Measurements from ENCODE around the gene NKAIN2.
"Not testable (repeated sequence)": the region's sequence is repeated elsewhere in the genome, so short reads cannot be mapped to it uniquely, and the experiment has no call there.

NKAIN2 gene

GRCh38 chr6:124076336-124077048, 272.8 kb downstream of the NKAIN2 start:
- peak in 8 of 58 donors; percentile 1 to 38 (median 8) for DNase-seq

DNA sequence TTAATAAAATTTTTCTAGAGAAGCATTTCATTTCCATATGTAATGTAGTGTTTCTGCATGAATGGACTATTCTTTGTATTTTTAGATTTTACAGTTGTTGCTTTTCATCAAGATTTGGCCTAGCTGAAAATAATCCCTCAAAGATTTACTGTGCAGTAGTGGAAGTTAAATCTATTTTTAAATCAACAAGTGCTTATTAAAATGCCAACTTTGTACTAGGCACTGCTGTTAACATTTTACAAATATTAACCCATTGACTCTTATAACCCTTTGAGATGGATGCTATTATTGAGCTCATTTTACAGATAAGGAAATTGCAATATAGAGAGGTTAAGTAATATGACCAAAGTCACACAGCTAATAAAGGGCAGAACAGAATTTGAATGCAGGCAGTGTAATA, 274.5 kb downstream of the NKAIN2 start:
- no peak for DNase-seq

DNA sequence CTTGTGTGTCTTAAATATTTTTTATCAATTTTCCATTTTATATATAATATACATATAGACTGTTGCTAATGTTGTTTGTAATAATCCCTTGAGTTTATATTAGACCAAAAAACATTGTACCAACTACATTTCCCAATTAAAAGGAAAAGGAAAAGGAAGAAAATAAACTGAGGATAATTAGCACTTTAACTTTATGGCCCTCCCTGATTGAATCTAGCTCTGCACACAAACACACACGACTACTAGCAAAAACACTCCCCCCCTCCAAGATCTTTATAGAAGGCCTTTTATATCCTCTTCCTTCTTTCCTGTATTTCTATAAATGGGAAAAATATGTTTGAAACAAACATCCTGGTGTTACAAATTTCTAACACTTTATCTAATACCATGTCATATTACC, 276.8 kb downstream of the NKAIN2 start:
- DNase-seq: no peak

- DNase-seq: no peak
Observed at GRCh38 chr6:124090491-124090890, 286.8 kb downstream of the NKAIN2 start.

DNA sequence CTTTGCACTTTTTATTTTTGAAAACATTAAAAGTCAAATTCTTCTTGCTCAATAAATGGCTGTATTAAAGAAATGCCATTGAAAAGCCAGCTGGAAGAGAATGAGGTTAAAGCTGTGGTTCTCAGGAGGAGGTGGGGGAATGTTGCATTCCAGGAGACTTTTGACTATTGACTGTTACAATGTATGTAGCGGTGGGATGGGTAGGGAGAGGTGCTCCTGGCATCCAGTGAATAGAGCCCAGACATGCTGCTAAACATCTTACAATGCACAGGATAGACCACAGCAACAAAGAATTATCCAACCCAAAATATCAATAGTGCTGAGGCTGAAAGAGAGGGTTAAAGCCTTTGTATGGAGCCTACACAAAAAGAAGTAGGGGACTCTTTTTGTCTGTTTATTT, 295.9 kb downstream of the NKAIN2 start:
- no peak for DNase-seq

- DNase-seq: no peak
Observed at GRCh38 chr6:124110514-124110913, 306.8 kb downstream of the NKAIN2 start.

- no peak for DNase-seq
Observed at GRCh38 chr6:124119596-124119995, 315.9 kb downstream of the NKAIN2 start.

DNA sequence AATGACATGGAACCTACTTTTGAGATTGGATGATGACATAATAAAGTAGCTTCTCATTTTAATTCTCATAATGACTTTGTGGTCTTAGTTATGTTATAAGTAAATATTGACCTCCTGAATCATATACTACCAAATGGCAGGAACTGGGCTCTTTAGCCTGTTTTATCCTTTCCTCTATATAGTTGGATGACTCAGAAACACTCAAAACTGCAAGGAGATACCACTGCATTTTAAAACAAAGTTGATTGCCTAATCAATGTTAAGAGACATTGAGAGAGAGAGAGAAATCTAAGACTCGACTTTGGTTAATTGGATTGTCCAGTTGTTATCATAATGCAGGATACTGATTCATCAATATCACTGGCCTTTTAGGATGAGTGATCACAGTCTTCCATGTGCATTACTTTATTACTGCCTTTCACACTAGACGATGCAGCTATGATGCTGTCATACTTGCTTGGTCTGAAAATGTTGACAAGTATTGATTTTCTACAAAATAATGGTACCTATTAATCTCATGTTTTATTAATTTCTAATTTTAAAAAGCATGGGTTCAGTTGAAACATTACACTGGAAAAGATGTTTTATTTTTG, 320.0 kb downstream of the NKAIN2 start:
- no peak for DNase-seq

GRCh38 chr6:124131259-124131658, 327.6 kb downstream of the NKAIN2 start:
- DNase-seq: no peak

- no peak for DNase-seq
Observed at GRCh38 chr6:124131779-124132178, 328.1 kb downstream of the NKAIN2 start.

DNA sequence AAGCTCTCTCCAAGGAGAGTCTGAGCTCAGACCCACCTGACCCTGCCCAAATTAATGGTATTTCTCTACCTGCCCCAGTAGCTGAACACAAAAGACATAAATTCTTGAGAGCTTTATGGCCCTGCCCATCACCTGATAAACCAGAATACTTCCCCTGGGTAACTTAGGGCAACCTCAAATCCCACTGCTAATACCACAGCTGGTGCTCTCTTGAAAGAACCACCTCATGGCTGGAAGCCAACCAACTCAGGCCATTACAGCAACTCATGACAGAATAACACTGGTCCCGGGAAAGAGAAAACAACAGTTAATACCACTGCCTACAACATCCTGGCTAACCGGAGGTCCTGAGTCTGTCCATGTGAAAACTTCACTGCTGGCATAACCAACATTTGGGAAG, 328.6 kb downstream of the NKAIN2 start:
- DNase-seq: no peak

GRCh38 chr6:124142852-124143251, 339.2 kb downstream of the NKAIN2 start:
- no peak for DNase-seq

- DNase-seq: no peak
Observed at GRCh38 chr6:124143435-124143834, 339.8 kb downstream of the NKAIN2 start.

- DNase-seq: no peak
Observed at GRCh38 chr6:124147621-124148020, 344.0 kb downstream of the NKAIN2 start.

DNA sequence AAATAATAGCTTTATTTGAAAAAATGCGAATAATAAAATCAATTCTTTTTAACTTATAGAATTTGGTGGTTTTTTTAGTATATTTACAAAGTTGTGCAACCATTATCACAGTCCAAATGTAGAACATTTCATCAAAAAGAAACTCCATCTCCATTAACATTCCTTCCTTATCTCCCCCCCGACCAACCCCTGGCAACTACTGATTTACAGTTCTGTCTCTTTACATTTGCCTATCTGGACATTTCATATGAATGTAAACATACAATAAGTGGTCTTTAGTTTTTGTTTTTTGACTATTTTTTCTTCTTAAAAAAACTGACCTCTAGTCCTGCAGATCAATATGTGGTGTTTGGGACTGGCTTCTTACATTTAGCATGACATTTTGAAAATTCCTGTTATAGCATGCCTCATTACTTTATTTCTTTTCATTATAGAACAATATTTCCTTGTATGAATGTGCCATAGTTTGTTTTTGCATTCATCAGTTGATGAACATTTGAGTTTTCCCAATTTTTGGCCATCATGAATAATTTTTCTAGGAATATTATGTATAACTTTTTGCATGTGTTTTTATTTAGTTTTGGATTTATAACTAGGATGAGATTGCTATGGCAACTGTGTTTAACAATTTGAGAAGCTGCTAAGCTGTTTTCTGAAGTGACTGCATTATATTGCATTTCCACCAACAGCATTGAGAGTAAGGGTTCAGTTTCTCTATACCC, 344.7 kb downstream of the NKAIN2 start:
- no peak for DNase-seq

GRCh38 chr6:124149646-124150045, 346.0 kb downstream of the NKAIN2 start:
- no peak for DNase-seq

GRCh38 chr6:124158024-124158423, 354.4 kb downstream of the NKAIN2 start:
- no peak for DNase-seq

DNA sequence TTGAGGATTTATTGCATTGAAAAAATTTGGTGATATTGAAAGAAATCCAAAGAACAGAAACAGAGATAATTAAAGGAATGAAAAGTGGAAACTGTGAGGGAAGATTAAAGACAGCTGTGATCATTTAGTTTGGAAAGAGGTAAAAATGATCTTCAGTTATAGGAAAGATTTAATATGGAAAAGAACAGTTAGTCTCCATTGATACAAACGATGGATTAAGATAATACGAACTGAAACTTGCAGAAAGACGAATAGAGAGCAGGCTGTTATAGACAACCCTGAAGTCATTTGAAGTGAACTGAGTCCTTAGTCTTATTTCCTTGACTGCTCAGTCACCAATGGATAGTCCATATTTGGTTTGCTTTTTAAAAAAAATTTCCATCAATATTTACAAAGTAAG, 360.0 kb downstream of the NKAIN2 start:
- no peak for DNase-seq

GRCh38 chr6:124164343-124164742, 360.7 kb downstream of the NKAIN2 start:
- no peak for DNase-seq

- DNase-seq: not testable (repeated sequence)
Observed at GRCh38 chr6:124167249-124167648, 363.6 kb downstream of the NKAIN2 start.

DNA sequence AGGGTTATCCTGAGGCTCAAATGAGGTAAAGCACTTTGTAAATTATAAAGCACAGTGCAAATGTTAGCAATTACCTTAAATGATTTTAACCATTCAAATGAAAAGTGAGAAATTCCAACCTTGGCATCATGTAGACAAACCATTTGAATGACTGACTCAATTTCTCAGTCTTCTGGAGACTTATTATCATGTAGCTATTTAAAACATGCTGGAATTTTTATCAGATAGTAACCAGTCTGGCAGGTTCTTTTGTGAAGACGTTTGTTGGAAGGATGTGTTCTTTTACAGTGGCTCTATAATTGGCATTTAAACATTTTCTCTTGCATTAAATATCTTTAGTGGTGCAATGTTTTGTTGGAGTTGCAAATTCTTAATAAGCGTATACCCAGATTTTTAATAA, 386.6 kb downstream of the NKAIN2 start:
- DNase-seq: no peak

DNA sequence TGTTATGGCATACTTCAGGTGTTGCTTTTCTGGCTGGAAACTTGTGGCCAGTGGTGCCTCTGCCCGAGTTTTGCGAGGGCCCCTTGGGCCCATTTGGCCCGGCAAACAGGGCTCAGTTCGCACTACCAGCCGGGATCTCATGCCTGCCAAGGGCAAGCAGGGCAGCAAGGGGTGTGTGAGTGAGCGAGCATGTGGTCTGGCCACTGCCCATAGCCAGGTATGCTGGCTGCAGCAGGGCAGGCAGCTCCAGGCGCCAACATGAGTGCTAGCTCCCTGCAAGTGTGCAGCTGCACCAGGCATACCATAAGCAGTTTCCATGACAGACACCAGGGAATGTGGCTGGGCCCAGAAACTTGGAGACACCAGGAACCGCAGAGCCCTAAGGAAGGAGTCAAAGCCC, 389.5 kb downstream of the NKAIN2 start:
- no peak for DNase-seq

DNA sequence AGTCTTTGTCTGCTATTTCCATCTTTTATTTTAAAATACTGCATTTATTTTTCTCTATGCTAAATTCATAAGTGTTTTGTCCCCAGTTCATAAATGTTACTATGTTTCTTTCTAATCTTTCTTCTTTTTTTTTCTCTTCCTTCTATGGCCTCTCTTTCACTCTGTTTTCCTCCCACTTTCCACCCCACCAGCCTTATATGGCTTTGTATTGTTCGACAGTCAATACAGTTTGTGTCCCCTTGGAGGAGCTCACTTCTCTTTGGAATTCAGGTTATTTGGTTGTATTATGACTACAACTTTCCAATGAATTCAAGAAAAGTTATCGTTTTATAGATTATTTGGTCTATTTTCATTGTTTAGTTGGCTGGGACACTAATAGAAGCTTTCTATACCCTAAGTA, 393.5 kb downstream of the NKAIN2 start:
- DNase-seq: no peak
